IMR-90 (cell line): ENCODE results near the gene NAPEPLD. TPM values are rescaled to one million over a fixed set of nuclear protein-coding genes. Genes with fewer than 3 reads are reported as not detected.

Experiments
- ATAC-seq: fragments of 200-7000 bp; cut with Tn5 transposase; 2 replicates; pipeline ENCODE4 v1.9.1; 2020; ENCODE audit warnings: low read depth, mild to moderate bottlenecking, moderate library complexity
- BruUV-seq: library from RNA; stranded (reverse); fragments of 400-500 nt; replicated peaks from 2 replicates; lab custom pipeline; 2021; lab: Mats Ljungman, UMichigan
- CTCF ChIA-PET: fragments of 300-600 bp; formaldehyde crosslinking; extraction: SDS; loops from one replicate; lab custom pipeline; 2021; ENCODE audit warnings: antibody characterized with exemption; lab: Yijun Ruan, JAX
- POLR2A ChIA-PET: fragments of 300-600 bp; sonication (Branson Sonifier 250); formaldehyde crosslinking; loops from one replicate; lab custom pipeline; 2022; ENCODE audit warnings: antibody characterized with exemption; ENCODE audit not compliant: unreplicated experiment; lab: Charles Lee
- DNase-seq: peaks from one replicate; pipeline ENCODE4 v3.0.0; 2013
- H2AFZ ChIP-seq: replicated peaks from 2 replicates; pipeline ENCODE3; 2013; ENCODE audit warnings: low read length, mild to moderate bottlenecking; ENCODE audit not compliant: poor library complexity
- H2AK5ac ChIP-seq: 2 replicates; pipeline ENCODE4 v1.6.1; 2013; ENCODE audit warnings: low read depth, low read length, inconsistent platforms
- H2AK9ac ChIP-seq: replicated peaks from 2 replicates; pipeline ENCODE3; 2013; ENCODE audit warnings: mild to moderate bottlenecking, low read depth, low read length, moderate library complexity; ENCODE audit not compliant: poor library complexity
- H2BK120ac ChIP-seq: 2 replicates; pipeline ENCODE4 v1.6.1; 2013; ENCODE audit warnings: low read depth, low read length, inconsistent platforms
- H2BK15ac ChIP-seq: 3 replicates; pipeline ENCODE4 v1.6.1; 2013; ENCODE audit warnings: low read depth, low read length, inconsistent platforms
- H2BK20ac ChIP-seq: 2 replicates; pipeline ENCODE4 v1.6.1; 2013; ENCODE audit warnings: low read depth, mild to moderate bottlenecking, inconsistent platforms, low read length, moderate library complexity
- H2BK5ac ChIP-seq: 2 replicates; pipeline ENCODE4 v1.6.1; 2013; ENCODE audit warnings: mild to moderate bottlenecking, low read depth, low read length, inconsistent platforms; ENCODE audit not compliant: poor library complexity, severe bottlenecking
- H3K14ac ChIP-seq: replicated peaks from 2 replicates; pipeline ENCODE4 v1.6.1; 2013; ENCODE audit warnings: low read depth, low read length, inconsistent platforms
- H3K18ac ChIP-seq: 2 replicates; pipeline ENCODE4 v1.6.1; 2013; ENCODE audit warnings: low read depth, low read length, control low read depth
- H3K23ac ChIP-seq: 2 replicates; pipeline ENCODE4 v1.6.1; 2013; ENCODE audit warnings: low read depth, low read length, inconsistent platforms
- H3K27ac ChIP-seq: 2 replicates; pipeline ENCODE4 v1.5.1; 2013; ENCODE audit warnings: mild to moderate bottlenecking, control low read depth, low read length; ENCODE audit not compliant: insufficient read depth
- H3K27me3 ChIP-seq: 2 replicates; pipeline ENCODE4 v1.6.1; 2013; ENCODE audit warnings: low read length; ENCODE audit not compliant: control insufficient read depth, insufficient read depth
- H3K36me3 ChIP-seq: 2 replicates; pipeline ENCODE4 v1.6.1; 2013; ENCODE audit warnings: low read length, mixed read lengths; ENCODE audit not compliant: control insufficient read depth, insufficient read depth
- H3K4ac ChIP-seq: 2 replicates; pipeline ENCODE4 v1.6.1; 2013; ENCODE audit warnings: low read depth, low read length, inconsistent platforms
- H3K4me1 ChIP-seq: 2 replicates; pipeline ENCODE4 v1.6.1; 2013; ENCODE audit warnings: low read length, mixed read lengths; ENCODE audit not compliant: control insufficient read depth, insufficient read depth
- H3K4me2 ChIP-seq: 2 replicates; pipeline ENCODE4 v1.6.1; 2013; ENCODE audit warnings: low read depth, mild to moderate bottlenecking, control low read depth, low read length, moderate library complexity
- H3K4me3 ChIP-seq: 2 replicates; pipeline ENCODE4 v1.5.1; 2013; ENCODE audit warnings: low read depth, mild to moderate bottlenecking, control low read depth, low read length, moderate library complexity; ENCODE audit not compliant: insufficient read depth
- H3K56ac ChIP-seq: 2 replicates; pipeline ENCODE4 v1.6.1; 2013; ENCODE audit warnings: low read length, inconsistent platforms; ENCODE audit not compliant: insufficient read depth; ENCODE audit errors: extremely low read depth
- H3K79me1 ChIP-seq, 2 experiments: 2 replicates each; pipeline ENCODE4 v1.6.1; 2013; ENCODE audit warnings: low read length in 2 of 2, inconsistent platforms in 1 of 2, low read depth in 1 of 2
- H3K9ac ChIP-seq: 2 replicates; pipeline ENCODE4 v1.6.1; 2013; ENCODE audit warnings: low read depth, low read length, control low read depth
- H3K9me1 ChIP-seq: 2 replicates; pipeline ENCODE4 v1.6.1; 2013; ENCODE audit warnings: low read length, inconsistent platforms; ENCODE audit not compliant: insufficient read depth
- H3K9me3 ChIP-seq: 2 replicates; pipeline ENCODE4 v1.6.1; 2013; ENCODE audit warnings: low read length; ENCODE audit not compliant: control insufficient read depth, insufficient read depth
- H4K20me1 ChIP-seq: 2 replicates; pipeline ENCODE4 v1.6.1; 2013; ENCODE audit warnings: low read length, inconsistent platforms; ENCODE audit not compliant: insufficient read depth
- H4K5ac ChIP-seq: 2 replicates; pipeline ENCODE4 v1.6.1; 2013; ENCODE audit warnings: mild to moderate bottlenecking, low read depth, low read length, control low read depth
- H4K8ac ChIP-seq, 2 experiments: 2 replicates each; pipeline ENCODE4 v1.6.1; 2013; ENCODE audit warnings: low read depth in 2 of 2, low read length in 2 of 2, control low read depth in 1 of 2, inconsistent platforms in 1 of 2
- H4K91ac ChIP-seq: 2 replicates; pipeline ENCODE4 v1.6.1; 2013; ENCODE audit warnings: low read depth, low read length, inconsistent platforms; ENCODE audit not compliant: insufficient read depth
- BHLHE40 ChIP-seq: fragments of 150-350 bp; IDR thresholded peaks from 2 replicates; pipeline ENCODE4 v1.6.1; 2016; ENCODE audit warnings: mild to moderate bottlenecking, low read depth, low read length
- CHD1 ChIP-seq: IDR thresholded peaks from 2 replicates; pipeline ENCODE4 v1.6.1; 2012; ENCODE audit warnings: low read depth, low read length, improper control_type of control experiment
- CTCF ChIP-seq: conservative IDR thresholded peaks from 2 replicates; pipeline ENCODE4 v1.5.1; 2012; ENCODE audit warnings: mild to moderate bottlenecking, low read depth, low read length, improper control_type of control experiment
- ELK1 ChIP-seq: fragments of 150-350 bp; IDR thresholded peaks from 2 replicates; pipeline ENCODE4 v1.6.1; 2016; ENCODE audit warnings: low read depth, mild to moderate bottlenecking, low read length, moderate library complexity, borderline replicate concordance
- FOS ChIP-seq: fragments of 150-350 bp; IDR thresholded peaks from 2 replicates; pipeline ENCODE4 v1.6.1; 2016; ENCODE audit warnings: low read depth, low read length
- MAZ ChIP-seq: IDR thresholded peaks from 2 replicates; pipeline ENCODE4 v1.6.1; 2012; ENCODE audit warnings: low read depth, mild to moderate bottlenecking, low read length, improper control_type of control experiment, moderate library complexity, borderline replicate concordance
- RCOR1 ChIP-seq: IDR thresholded peaks from 2 replicates; pipeline ENCODE4 v1.6.1; 2012; ENCODE audit warnings: mild to moderate bottlenecking, low read length, improper control_type of control experiment; ENCODE audit not compliant: insufficient replicate concordance
- RFX5 ChIP-seq: IDR thresholded peaks from 2 replicates; pipeline ENCODE4 v1.8.0; 2012; ENCODE audit warnings: low read depth, mild to moderate bottlenecking, low read length, moderate library complexity
- SMC3 ChIP-seq: fragments of 150-350 bp; IDR thresholded peaks from 2 replicates; pipeline ENCODE4 v1.6.1; 2016; ENCODE audit warnings: low read depth, mild to moderate bottlenecking, antibody characterized with exemption, low read length, moderate library complexity
- WGBS, 2 experiments: methylation state at CpG; one replicate each; pipeline versions ENCODE4 v1.1.5 to v1.1.7; 2013; ENCODE audit warnings: missing lambda C conversion rate in 2 of 2; ENCODE audit not compliant: insufficient read length in 1 of 2; ENCODE audit errors: extremely low coverage in 2 of 2; 5-methylcytosine and 5-hydroxymethylcytosine counted together
- dilution Hi-C: fragments of 300-500 bp; cut with HindIII; formaldehyde crosslinking; loops from one replicate; pipeline ENCODE4 v1.14.3; 2018; ENCODE audit warnings: low sequenced_read_pairs; ENCODE audit not compliant: unreplicated experiment
- in situ Hi-C: fragments of 300-500 bp; cut with MboI; formaldehyde crosslinking; loops from 3 replicates; pipeline ENCODE4 v1.14.3; 2019; ENCODE audit warnings: low sequenced_read_pairs, inconsistent platforms, mixed read lengths
- intact Hi-C: fragments of 100-400 bp; cut with micrococcal nuclease; formaldehyde crosslinking; loops from 2 replicates; pipeline ENCODE4 v1.10.0; 2022
- polyA plus RNA-seq, 3 experiments: library from polyadenylated mRNA; depleted of rRNA; stranded (reverse); fragments of >200 nt; gene quantifications; 2 replicates each; pipeline ENCODE4 v1.2.3, GENCODE V29; 2012; ENCODE audit warnings: low replicate concordance in 1 of 3
- total RNA-seq: library from RNA; depleted of rRNA; stranded (reverse); fragments of >200 nt; gene quantifications from 2 replicates; pipeline ENCODE4 v1.2.3, GENCODE V29; 2012

The NAPEPLD gene
- total and polyA plus RNA-seq, 2 of the 4 experiments (the other 2 are of a cell fraction): 2.2 to 3.4 TPM

GRCh38 chr7:103116511-103116910 lies 32.4 kb downstream of the NAPEPLD start:
- H2BK20ac ChIP-seq: no peak overlapping the region
- BruUV-seq: no TSS peak
- TF ChIP-seq SMC3 (no peak), CTCF (no peak), FOS (no peak), RCOR1 (no peak), MAZ (no peak), BHLHE40 (no peak), ELK1 (no peak), RFX5 (no peak), CHD1 (no peak)
- H3K9me3 ChIP-seq: no peaks in the 10 kb centered on the region
- CTCF ChIA-PET: no interaction called here
- no peak overlapping the region for H2BK5ac ChIP-seq
- no peak overlapping the region for H4K91ac ChIP-seq
- no peak overlapping the region for H3K4me2 ChIP-seq
- H3K4me3 ChIP-seq: no peak overlapping the region
- no peaks in the 10 kb centered on the region for H3K79me1 ChIP-seq
- no peak overlapping the region for H4K5ac ChIP-seq
- no peak overlapping the region for H3K23ac ChIP-seq
- no peak for ATAC-seq
- peaks cover 7% of the 10 kb centered on the region; the same call in 1 of the 2 replicates for H3K9me1 ChIP-seq
- H3K9ac ChIP-seq: no peak overlapping the region
- H3K36me3 ChIP-seq: peaks cover 8% of the 10 kb centered on the region
- H3K18ac ChIP-seq: no peak overlapping the region
- no peak for DNase-seq
- in situ Hi-C loops: no loop called here
- no peak overlapping the region for H3K27ac ChIP-seq
- no peak overlapping the region for H2AFZ ChIP-seq
- no peaks in the 10 kb centered on the region for H3K4me1 ChIP-seq
- no peak overlapping the region for H3K4ac ChIP-seq
- POLR2A ChIA-PET: no interaction called here
- no peak overlapping the region for H2AK5ac ChIP-seq
- H3K27me3 ChIP-seq: no peaks in the 10 kb centered on the region
- no peak overlapping the region for H3K56ac ChIP-seq
- 100% methylated on average over 1 of the region's 1 CpG; no CpG with 5 or more reads in 1 of the 2 experiments for WGBS, 2 experiments
- no peaks in the 10 kb centered on the region for H4K20me1 ChIP-seq
- H2BK15ac ChIP-seq: no peak overlapping the region
- no peak overlapping the region for H2AK9ac ChIP-seq
- H4K8ac ChIP-seq: no peak overlapping the region
- H2BK120ac ChIP-seq: no peak overlapping the region
- intact Hi-C loops: loop anchor here (10.0 kb wide), 1 partner anchor 178 kb away; the partner anchor contains the start of gene PMPCB
- H3K14ac ChIP-seq: no peak overlapping the region
- dilution Hi-C loops: no loop called here
